AG08396 (cell line): ENCODE measurements around the gene SEPTIN7.

Experiments
- DNase-seq: peaks from one replicate; pipeline ENCODE4 v3.0.0; 2012; ENCODE audit warnings: low spot score, mixed read lengths

SEPTIN7 gene

GRCh38 chr7:35839860-35840854, 39.3 kb downstream of the SEPTIN7 start:
- DNase-seq, result peak; percentile 18

GRCh38 chr7:35846816-35847412, 46.1 kb downstream of the SEPTIN7 start:
- no peak for DNase-seq

GRCh38 chr7:35848725-35849124, 47.9 kb downstream of the SEPTIN7 start:
- DNase-seq, result no peak

- DNase-seq, result no peak
These were observed 48.4 kb downstream of the SEPTIN7 start for GRCh38 chr7:35849158-35849831.

- DNase-seq, result no peak
These were observed 49.1 kb downstream of the SEPTIN7 start for GRCh38 chr7:35849954-35850353.
